HL-60 (cell line): Measurements from ENCODE around the gene L3MBTL4.

Experiments
- DNase-seq, 2 experiments: peaks; one replicate each; pipeline ENCODE4 v3.0.0-alpha.2; 2010 to 2020; ENCODE audit warnings: low read depth in 1 of 2, low spot score in 1 of 2
- H3K27ac ChIP-seq: fragments of 250-450 bp; sonication (Bioruptor Pico); replicated peaks from 2 replicates; pipeline ENCODE4 v1.5.1; 2020; ENCODE audit warnings: mild to moderate bottlenecking, moderate library complexity
- H3K27me3 ChIP-seq: fragments of 250-450 bp; sonication (Bioruptor Pico); 2 replicates; pipeline ENCODE4 v1.5.1; 2021; ENCODE audit warnings: mild to moderate bottlenecking, moderate library complexity; ENCODE audit not compliant: insufficient read depth, poor library complexity, severe bottlenecking
- H3K4me3 ChIP-seq: replicated peaks from 2 replicates; pipeline ENCODE4 v1.5.1; 2011; ENCODE audit warnings: mild to moderate bottlenecking, control low read depth, low read length; ENCODE audit not compliant: insufficient read depth
- GABPA ChIP-seq: IDR thresholded peaks from 2 replicates; pipeline ENCODE4 v1.6.1; 2012; ENCODE audit warnings: low read depth
- POLR2AphosphoS5 ChIP-seq: IDR thresholded peaks from 2 replicates; pipeline ENCODE4 v1.6.1; 2012; ENCODE audit warnings: low read depth
- SPI1 ChIP-seq: IDR thresholded peaks from 2 replicates; pipeline ENCODE4 v1.6.1; 2012; ENCODE audit warnings: low read depth, mild to moderate bottlenecking, borderline replicate concordance
- TF ChIP-seq, protein P1 (sequence below): IDR thresholded peaks from 2 replicates; pipeline ENCODE4 v1.6.1; 2012; ENCODE audit warnings: low read depth; ENCODE audit not compliant: insufficient replicate concordance
- TF ChIP-seq, protein P2 (sequence below): IDR thresholded peaks from one replicate; pipeline ENCODE4 v1.5.1; 2011; ENCODE audit warnings: low read length, control low read depth, inconsistent platforms; ENCODE audit not compliant: insufficient read depth

L3MBTL4 gene

DNA sequence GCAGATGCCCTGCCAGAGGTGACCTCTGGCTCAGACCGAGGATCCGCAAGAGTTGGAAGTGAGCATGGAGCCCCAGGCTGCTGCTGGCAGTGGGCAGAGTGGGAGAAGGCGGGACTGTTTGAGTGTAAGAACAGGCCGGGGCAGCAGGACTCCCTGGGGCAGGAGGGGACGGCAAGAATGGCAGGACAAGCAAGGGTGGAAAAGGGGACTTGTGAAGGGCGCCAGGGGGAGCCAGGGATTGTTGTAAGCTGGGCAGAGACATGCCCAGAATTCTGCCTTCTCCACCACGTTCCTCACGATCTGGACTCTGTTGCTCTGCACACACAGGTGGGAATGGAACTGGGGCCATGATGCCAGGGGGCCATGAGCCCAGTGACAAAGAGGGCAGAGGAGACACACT, 447.0 kb downstream of the L3MBTL4 start:
- TF ChIP-seq, protein P1, sequence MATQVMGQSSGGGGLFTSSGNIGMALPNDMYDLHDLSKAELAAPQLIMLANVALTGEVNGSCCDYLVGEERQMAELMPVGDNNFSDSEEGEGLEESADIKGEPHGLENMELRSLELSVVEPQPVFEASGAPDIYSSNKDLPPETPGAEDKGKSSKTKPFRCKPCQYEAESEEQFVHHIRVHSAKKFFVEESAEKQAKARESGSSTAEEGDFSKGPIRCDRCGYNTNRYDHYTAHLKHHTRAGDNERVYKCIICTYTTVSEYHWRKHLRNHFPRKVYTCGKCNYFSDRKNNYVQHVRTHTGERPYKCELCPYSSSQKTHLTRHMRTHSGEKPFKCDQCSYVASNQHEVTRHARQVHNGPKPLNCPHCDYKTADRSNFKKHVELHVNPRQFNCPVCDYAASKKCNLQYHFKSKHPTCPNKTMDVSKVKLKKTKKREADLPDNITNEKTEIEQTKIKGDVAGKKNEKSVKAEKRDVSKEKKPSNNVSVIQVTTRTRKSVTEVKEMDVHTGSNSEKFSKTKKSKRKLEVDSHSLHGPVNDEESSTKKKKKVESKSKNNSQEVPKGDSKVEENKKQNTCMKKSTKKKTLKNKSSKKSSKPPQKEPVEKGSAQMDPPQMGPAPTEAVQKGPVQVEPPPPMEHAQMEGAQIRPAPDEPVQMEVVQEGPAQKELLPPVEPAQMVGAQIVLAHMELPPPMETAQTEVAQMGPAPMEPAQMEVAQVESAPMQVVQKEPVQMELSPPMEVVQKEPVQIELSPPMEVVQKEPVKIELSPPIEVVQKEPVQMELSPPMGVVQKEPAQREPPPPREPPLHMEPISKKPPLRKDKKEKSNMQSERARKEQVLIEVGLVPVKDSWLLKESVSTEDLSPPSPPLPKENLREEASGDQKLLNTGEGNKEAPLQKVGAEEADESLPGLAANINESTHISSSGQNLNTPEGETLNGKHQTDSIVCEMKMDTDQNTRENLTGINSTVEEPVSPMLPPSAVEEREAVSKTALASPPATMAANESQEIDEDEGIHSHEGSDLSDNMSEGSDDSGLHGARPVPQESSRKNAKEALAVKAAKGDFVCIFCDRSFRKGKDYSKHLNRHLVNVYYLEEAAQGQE, result no peak
- TF ChIP-seq, protein P2, sequence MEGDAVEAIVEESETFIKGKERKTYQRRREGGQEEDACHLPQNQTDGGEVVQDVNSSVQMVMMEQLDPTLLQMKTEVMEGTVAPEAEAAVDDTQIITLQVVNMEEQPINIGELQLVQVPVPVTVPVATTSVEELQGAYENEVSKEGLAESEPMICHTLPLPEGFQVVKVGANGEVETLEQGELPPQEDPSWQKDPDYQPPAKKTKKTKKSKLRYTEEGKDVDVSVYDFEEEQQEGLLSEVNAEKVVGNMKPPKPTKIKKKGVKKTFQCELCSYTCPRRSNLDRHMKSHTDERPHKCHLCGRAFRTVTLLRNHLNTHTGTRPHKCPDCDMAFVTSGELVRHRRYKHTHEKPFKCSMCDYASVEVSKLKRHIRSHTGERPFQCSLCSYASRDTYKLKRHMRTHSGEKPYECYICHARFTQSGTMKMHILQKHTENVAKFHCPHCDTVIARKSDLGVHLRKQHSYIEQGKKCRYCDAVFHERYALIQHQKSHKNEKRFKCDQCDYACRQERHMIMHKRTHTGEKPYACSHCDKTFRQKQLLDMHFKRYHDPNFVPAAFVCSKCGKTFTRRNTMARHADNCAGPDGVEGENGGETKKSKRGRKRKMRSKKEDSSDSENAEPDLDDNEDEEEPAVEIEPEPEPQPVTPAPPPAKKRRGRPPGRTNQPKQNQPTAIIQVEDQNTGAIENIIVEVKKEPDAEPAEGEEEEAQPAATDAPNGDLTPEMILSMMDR, result no peak
- TF ChIP-seq SPI1 (no peak), POLR2AphosphoS5 (no peak), GABPA (no peak)
- Histone ChIP-seq H3K4me3 (no peak overlapping the region), H3K27me3 (no peaks in the 10 kb centered on the region), H3K27ac (no peak overlapping the region)
- no peak for DNase-seq

DNA sequence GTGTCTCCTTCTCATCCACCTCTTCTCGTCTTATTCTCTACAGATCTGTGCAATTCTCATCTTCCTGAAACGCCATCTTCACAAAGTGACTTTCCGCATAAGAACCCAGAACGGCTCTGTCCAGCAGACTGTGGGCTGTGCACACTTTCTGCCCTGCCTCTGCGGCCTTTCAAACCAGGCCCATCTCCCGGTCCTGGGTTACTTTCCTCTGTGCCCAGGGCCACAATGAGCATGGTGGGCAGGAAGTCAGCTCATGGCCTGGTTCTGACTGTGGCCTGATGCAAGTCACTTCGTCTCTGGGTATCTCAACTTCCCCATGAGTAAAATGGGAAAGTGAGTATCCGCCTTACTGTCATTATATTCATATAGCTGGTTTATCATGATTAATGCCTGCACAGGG, 447.7 kb downstream of the L3MBTL4 start:
- Histone ChIP-seq H3K4me3 (no peak overlapping the region), H3K27me3 (no peaks in the 10 kb centered on the region), H3K27ac (no peak overlapping the region)
- no peak for DNase-seq
- no peak for TF ChIP-seq POLR2AphosphoS5
- TF ChIP-seq, protein P1, result no peak
- no peak for TF ChIP-seq GABPA
- no peak for TF ChIP-seq SPI1
- TF ChIP-seq, protein P2, result no peak

DNA sequence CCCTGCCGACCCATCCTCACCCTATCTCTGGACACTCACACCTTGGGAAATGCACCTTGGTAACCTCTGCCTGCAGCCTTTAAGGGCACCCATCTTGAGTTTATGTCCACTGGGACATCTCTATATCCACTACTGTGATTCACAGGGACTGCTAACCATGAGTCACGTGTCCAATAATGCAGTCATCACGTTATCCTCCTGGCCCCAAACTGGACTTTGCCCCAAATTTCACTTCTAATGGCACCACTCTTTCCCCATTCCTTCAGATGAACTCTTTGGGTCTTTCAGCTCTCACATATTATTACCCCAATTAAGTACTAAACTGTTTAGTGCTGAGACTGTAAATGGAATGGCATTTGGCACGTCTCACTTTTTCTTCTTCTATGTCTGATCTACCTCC, 448.2 kb downstream of the L3MBTL4 start:
- TF ChIP-seq POLR2AphosphoS5 (no peak), SPI1 (no peak), GABPA (no peak)
- TF ChIP-seq, protein P1, result no peak
- TF ChIP-seq, protein P2, result no peak
- Histone ChIP-seq H3K27me3 (no peaks in the 10 kb centered on the region), H3K27ac (no peak overlapping the region), H3K4me3 (no peak overlapping the region)
- no peak for DNase-seq
